Measurements from ENCODE around the gene C5AR1.
"Not testable (repeated sequence)": the region's sequence is repeated elsewhere in the genome, so short reads cannot be mapped to it uniquely, and the experiment has no call there.

Gene C5AR1

DNA sequence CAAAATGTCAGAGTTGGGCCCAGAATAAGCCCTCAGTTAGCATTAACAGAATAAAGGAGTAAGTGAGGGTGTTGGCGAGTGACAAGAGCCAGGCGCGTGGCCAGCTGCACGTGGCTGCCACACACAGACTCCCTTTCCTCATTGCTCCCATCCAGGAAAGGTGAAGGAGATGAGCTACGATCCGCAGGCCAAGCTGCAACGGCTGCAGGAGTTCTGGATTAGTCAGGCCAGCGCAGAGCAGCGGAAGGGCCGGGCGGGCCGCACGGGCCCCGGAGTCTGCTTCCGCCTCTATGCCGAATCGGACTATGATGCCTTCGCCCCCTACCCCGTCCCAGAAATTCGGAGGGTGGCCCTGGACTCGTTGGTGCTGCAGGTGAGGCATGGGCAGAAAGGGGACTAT, 52.7 kb downstream of the C5AR1 start:
- no peaks in the 10 kb centered on the region for H3K9me3 Mint-ChIP-seq
- DNase-seq (no peak), ATAC-seq (no peak)
- H3K27me3 Mint-ChIP-seq: no peaks in the 10 kb centered on the region
- no peak overlapping the region for H3K27ac Mint-ChIP-seq
- H3K4me3 Mint-ChIP-seq: no peak overlapping the region
- H3K4me1 Mint-ChIP-seq: no peaks in the 10 kb centered on the region

DNA sequence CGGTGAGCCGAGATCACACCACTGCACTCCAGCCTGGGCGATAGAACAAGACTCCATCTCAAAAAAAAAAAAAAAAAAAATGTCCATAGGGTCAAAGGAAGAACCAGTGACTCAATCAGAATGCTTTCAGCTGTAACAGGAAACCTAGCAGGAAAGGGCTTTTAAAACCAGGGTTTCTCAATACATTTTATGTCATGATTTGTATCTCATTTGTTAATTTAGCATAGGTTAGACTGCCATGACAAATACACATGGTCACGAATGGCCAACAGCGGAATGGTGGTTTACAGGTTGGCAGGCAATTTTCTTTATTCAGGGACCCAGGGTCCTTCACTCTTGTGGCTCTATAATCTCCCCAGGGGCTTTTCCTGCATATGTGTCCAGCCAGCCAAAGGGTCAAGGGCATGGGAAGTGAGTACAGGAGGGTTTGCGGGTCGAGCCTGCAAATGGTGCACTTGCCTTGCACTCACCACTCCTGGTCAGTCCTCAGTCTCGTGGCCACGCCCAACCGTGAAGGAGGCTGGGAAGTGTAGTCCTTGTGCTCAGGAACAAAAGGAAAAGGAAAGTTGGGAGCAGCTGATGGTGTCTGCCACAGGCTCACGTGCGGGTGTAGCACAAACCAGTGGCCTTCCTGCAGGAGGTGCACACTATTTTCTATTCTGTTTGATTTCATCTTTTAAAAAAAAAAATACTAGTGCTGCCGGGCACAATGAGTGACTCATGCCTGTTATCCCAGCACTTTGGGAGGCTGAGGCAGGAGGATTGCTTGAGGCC, 54.3 kb downstream of the C5AR1 start:
- Mint-ChIP-seq H3K4me1 (no peaks in the 10 kb centered on the region), H3K27ac (no peak overlapping the region), H3K27me3 (no peaks in the 10 kb centered on the region), H3K4me3 (no peak overlapping the region), H3K9me3 (no peaks in the 10 kb centered on the region)
- DNase-seq (no peak), ATAC-seq (no peak)

DNA sequence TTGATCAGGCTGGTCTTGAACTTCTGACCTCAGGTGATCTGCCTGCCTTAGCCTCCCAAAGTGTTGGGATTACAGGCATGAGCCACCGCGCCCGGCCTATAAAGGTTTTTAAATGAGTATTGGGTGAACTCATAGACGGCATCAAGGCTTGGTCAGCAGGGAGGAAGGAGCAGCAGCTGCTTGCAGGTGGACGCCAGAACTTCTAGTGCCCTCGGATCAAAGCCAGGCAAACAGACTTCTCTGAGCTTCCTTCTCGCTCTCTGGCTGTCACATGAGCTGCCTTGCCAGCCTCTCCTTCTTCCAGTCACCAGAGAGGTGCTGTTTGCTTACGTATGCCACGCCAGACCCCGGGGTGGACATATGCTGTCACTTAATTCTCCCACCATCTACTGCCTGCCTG, 55.8 kb downstream of the C5AR1 start:
- not testable (repeated sequence) for H3K9me3 Mint-ChIP-seq, H3K27ac Mint-ChIP-seq, DNase-seq, H3K27me3 Mint-ChIP-seq, H3K4me3 Mint-ChIP-seq, ATAC-seq, H3K4me1 Mint-ChIP-seq

DNA sequence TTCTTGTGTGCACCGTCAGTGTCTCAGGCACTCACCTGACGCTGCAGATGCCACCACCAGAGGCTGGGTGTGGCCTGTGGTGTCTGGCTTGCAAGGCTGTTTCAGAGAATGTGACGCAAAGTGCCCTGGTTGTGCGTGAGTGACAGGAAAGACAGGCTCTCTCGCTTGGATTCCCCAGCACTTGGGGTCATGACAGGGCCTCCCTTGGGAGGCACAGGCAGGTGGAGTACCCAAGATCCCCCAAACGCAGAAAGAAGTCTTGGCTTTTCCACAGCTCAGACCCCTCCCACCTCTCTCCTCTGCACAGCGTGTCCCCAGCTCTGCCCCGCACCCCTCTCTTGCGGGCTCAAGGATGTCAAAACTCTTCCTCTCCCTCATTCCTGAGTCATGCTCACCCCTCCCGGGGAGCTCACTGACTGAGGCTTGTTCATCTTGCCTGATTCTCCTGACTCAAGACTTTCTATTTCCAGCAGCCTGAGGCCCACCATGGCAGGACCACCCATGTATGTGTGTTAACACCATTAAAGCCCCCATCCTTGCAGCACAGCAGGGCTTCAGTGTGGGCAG, 60.5 kb downstream of the C5AR1 start:
- H3K27ac Mint-ChIP-seq: peak overlapping the region in 1 of 2 donors; percentile 50

DNA sequence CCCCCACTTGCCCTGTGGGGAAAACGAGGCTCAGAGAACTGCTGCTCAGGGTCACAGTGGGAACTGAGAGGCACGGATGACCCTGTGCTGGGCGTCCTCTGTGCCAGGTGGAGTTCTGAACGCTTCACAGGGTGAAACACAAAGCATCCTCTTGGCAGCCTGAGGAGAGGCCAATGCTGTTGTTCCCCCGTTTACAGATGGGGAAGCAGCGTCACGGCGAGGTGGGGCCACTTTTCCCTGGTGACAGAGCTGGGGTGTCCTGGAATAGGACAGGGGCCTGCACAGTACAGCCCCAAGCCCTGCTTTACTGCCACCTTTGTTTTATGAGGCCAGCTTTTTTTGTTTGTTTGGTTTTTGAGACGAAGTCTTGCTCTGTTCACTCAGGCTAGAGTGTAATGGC, 61.6 kb downstream of the C5AR1 start:
- Mint-ChIP-seq H3K4me1 (peaks cover 5% of the 10 kb centered on the region), H3K9me3 (no peaks in the 10 kb centered on the region), H3K27me3 (no peaks in the 10 kb centered on the region), H3K27ac (no peak overlapping the region), H3K4me3 (no peak overlapping the region)
- DNase-seq (no peak), ATAC-seq (no peak)

More for the DNA sequence above, 60.5 kb downstream of the C5AR1 start:
- DNase-seq (no peak), ATAC-seq (no peak)
- H3K27me3 Mint-ChIP-seq: no peaks in the 10 kb centered on the region
- no peak overlapping the region for H3K4me3 Mint-ChIP-seq
- no peaks in the 10 kb centered on the region for H3K9me3 Mint-ChIP-seq
- no peaks in the 10 kb centered on the region for H3K4me1 Mint-ChIP-seq
